ENCODE measurements around the gene E2F6. TPM values are rescaled to one million over a fixed set of nuclear protein-coding genes. Genes with fewer than 3 reads are reported as not detected.
A peak's percentile ranks its signal among the peaks of the same experiment; 100 is the strongest.

The E2F6 gene
- polyA plus RNA-seq, 1 donor from 2014 or later = 39.1 TPM

- Histone ChIP-seq H3K9me3 (ENCODE audit: low read length) (peaks cover 2% of the 10 kb centered on the region), H3K27ac (ENCODE audit: low read length) (no peak overlapping the region), H4K20me1 (ENCODE audit: insufficient read depth) (no peaks in the 10 kb centered on the region), H3K4me3 (ENCODE audit: low read length) (no peak overlapping the region), H3K27me3 (ENCODE audit: insufficient read depth, low read depth, low read length) (no peaks in the 10 kb centered on the region), H2AFZ (ENCODE audit: low read depth, low read length) (no peak overlapping the region), H3K9ac (ENCODE audit: low read length) (no peak overlapping the region), H3F3A (ENCODE audit: insufficient read depth, low read length, poor library complexity, severe bottlenecking) (no peaks in the 10 kb centered on the region), H3K9me2 (ENCODE audit: insufficient read depth, low read length) (no peaks in the 10 kb centered on the region), H3K4me2 (ENCODE audit: low read length) (no peak overlapping the region), H3K79me2 (replicated peaks; ENCODE audit: insufficient read depth, low read length) (no peaks in the 10 kb centered on the region), H3K36me3 (ENCODE audit: insufficient read depth, low read length) (no peaks in the 10 kb centered on the region)
- TF ChIP-seq POLR2AphosphoS5 (IDR thresholded peaks at IDR 0.05) (no peak), RAD21 (conservative IDR thresholded peaks at IDR 0.05) (no peak), EZH2 (IDR thresholded peaks at IDR 0.05; ENCODE audit: borderline replicate concordance, insufficient read depth, low read length, poor library complexity, severe bottlenecking) (no peak), REST (IDR thresholded peaks at IDR 0.05; ENCODE audit: borderline replicate concordance) (no peak), TAF1 (IDR thresholded peaks at IDR 0.05; ENCODE audit: low read depth) (no peak), MXI1 (conservative IDR thresholded peaks at IDR 0.05; ENCODE audit: poor library complexity, severe bottlenecking) (no peak), EP300 (conservative IDR thresholded peaks at IDR 0.05; ENCODE audit: poor library complexity, severe bottlenecking) (no peak), SMC3 (conservative IDR thresholded peaks at IDR 0.05; ENCODE audit: poor library complexity) (no peak), CTCF (IDR thresholded peaks at IDR 0.05; ENCODE audit: poor library complexity, severe bottlenecking) (no peak)
Measured at GRCh38 chr2:11500702-11501303, 34.8 kb upstream of the E2F6 start.

GRCh38 chr2:11499081-11499743 is 33.3 kb upstream of the E2F6 start:
- Histone ChIP-seq H3K9me3 (ENCODE audit: low read length) (peaks cover 2% of the 10 kb centered on the region), H3K27me3 (ENCODE audit: insufficient read depth, low read depth, low read length) (no peaks in the 10 kb centered on the region), H3K4me3 (ENCODE audit: low read length) (peak overlapping the region; percentile 39), H3K4me2 (ENCODE audit: low read length) (no peak overlapping the region), H2AFZ (ENCODE audit: low read depth, low read length) (no peak overlapping the region), H4K20me1 (ENCODE audit: insufficient read depth) (no peaks in the 10 kb centered on the region), H3K27ac (ENCODE audit: low read length) (peak overlapping the region; percentile 45), H3F3A (ENCODE audit: insufficient read depth, low read length, poor library complexity, severe bottlenecking) (no peaks in the 10 kb centered on the region), H3K9me2 (ENCODE audit: insufficient read depth, low read length) (no peaks in the 10 kb centered on the region), H3K9ac (ENCODE audit: low read length) (peak overlapping the region; percentile 30), H3K79me2 (replicated peaks; ENCODE audit: insufficient read depth, low read length) (no peaks in the 10 kb centered on the region), H3K36me3 (ENCODE audit: insufficient read depth, low read length) (no peaks in the 10 kb centered on the region)
- no peak for TF ChIP-seq REST (IDR thresholded peaks at IDR 0.05; ENCODE audit: borderline replicate concordance)
- no peak for TF ChIP-seq EZH2 (IDR thresholded peaks at IDR 0.05; ENCODE audit: borderline replicate concordance, insufficient read depth, low read length, poor library complexity, severe bottlenecking)
- no peak for TF ChIP-seq TAF1 (IDR thresholded peaks at IDR 0.05; ENCODE audit: low read depth)
- no peak for TF ChIP-seq RAD21 (conservative IDR thresholded peaks at IDR 0.05)
- no peak for TF ChIP-seq MXI1 (conservative IDR thresholded peaks at IDR 0.05; ENCODE audit: poor library complexity, severe bottlenecking)
- TF ChIP-seq POLR2AphosphoS5 (IDR thresholded peaks at IDR 0.05) = no peak
- no peak for TF ChIP-seq CTCF (IDR thresholded peaks at IDR 0.05; ENCODE audit: poor library complexity, severe bottlenecking)
- no peak for TF ChIP-seq SMC3 (conservative IDR thresholded peaks at IDR 0.05; ENCODE audit: poor library complexity)
- no peak for TF ChIP-seq EP300 (conservative IDR thresholded peaks at IDR 0.05; ENCODE audit: poor library complexity, severe bottlenecking)

Data from neural cell (in vitro differentiated cells).